Body of pancreas (tissue), 4 donors: ENCODE measurements around the gene TUNAR. TPM values are rescaled to one million over a fixed set of nuclear protein-coding genes. Genes with fewer than 3 reads are reported as not detected.

Experiments
- ATAC-seq: fragments of 150-250 bp; one replicate; pipeline ENCODE4 v1.9.1; 2016
- DNase-seq, 4 donors: peaks; one replicate each; pipeline ENCODE4 v3.0.0-alpha.2; 2019
- H3K27ac ChIP-seq, 4 donors: fragments of 200-600 bp; sonication (generic); 1 replicate in 3 of 4; 2 replicates in 1 of 4; pipeline versions ENCODE4 v1.5.1 to v1.6.1; 2016 to 2019; ENCODE audit warnings: mild to moderate bottlenecking in 1 of 4, mixed read lengths in 1 of 4, moderate library complexity in 1 of 4
- H3K27me3 ChIP-seq, 2 donors: fragments of 200-600 bp; sonication (generic); one replicate each; pipeline ENCODE4 v1.6.0; 2016; ENCODE audit warnings: mild to moderate bottlenecking in 1 of 2
- H3K36me3 ChIP-seq, 2 donors: fragments of 200-600 bp; sonication (generic); replicated peaks in 1 of 2; 2 replicates each; pipeline ENCODE4 v1.5.1; 2016; ENCODE audit warnings: low read depth in 2 of 2; ENCODE audit not compliant: insufficient read depth in 1 of 2
- H3K4me1 ChIP-seq: fragments of 200-600 bp; sonication (generic); one replicate; pipeline ENCODE4 v1.6.0; 2016
- H3K4me3 ChIP-seq, 2 donors: fragments of 200-600 bp; sonication (generic); 1 replicate in 1 of 2; 2 replicates in 1 of 2; pipeline ENCODE4 v1.5.1; 2016 to 2019
- H3K9me3 ChIP-seq, 3 donors: fragments of 200-600 bp; sonication (generic); 1 replicate in 2 of 3; 2 replicates in 1 of 3; pipeline ENCODE4 v1.5.1; 2016
- CTCF ChIP-seq, 7 experiments: fragments of 450-650 bp in 4 of 7; fragments of 200-600 bp in 3 of 7; sonication (generic) in 3 of 7; IDR thresholded peaks; one replicate each; pipeline ENCODE4 v1.5.1; 2016 to 2019; ENCODE audit warnings: antibody characterized with exemption in 7 of 7
- POLR2A ChIP-seq, 3 donors: fragments of 450-650 bp; IDR thresholded peaks; one replicate each; pipeline ENCODE4 v1.6.1; 2016; ENCODE audit warnings: antibody characterized with exemption in 3 of 3, mild to moderate bottlenecking in 2 of 3
- WGBS, 2 donors: methylation state at CpG; one replicate each; pipeline ENCODE4 v1.1.5; 2017; 5-methylcytosine and 5-hydroxymethylcytosine counted together
- intact Hi-C: fragments of 100-400 bp; cut with DNase I; formaldehyde crosslinking; loops from one replicate; pipeline ENCODE4 v1.15.1; 2023
- total RNA-seq, 2 donors: library from RNA; depleted of rRNA; stranded (reverse); fragments of >200 nt; gene quantifications; one replicate each; pipeline ENCODE4 v1.1.0, GENCODE V29; 2016

Gene TUNAR
- total RNA-seq, 2 donors from 2014 or later = 1.0 TPM; not detected in 1

DNA sequence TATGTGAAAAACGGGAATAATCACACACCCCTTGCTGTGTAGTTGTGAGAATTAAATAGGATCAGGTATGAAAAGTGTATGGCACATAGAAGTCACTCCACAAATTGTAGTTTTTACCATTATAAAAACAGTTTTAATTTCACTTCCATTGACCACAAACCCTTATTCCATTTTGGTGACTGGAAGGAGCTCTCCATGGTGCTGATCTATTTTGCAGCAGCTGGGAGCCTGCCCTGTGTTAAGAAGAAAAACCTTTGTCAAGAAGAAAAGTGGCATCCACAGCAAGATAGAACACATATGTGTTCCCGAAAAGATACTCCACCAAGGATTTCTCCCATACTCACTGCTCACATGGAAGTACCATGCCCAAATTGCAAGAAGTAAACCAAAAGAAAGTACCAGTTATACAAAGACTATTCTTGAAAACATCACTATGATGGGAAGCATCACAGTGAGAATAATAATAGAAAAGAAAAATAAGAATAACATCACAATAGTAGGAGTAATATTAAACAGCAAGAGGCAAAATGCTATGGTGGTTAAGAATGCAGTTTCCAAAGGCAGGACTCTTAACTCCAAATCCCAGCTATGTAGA is 58.7 kb downstream of the TUNAR start:
- Histone ChIP-seq H3K27ac (no peak overlapping the region), H3K36me3 (no peaks in the 10 kb centered on the region), H3K4me3 (no peak overlapping the region), H3K9me3 (no peaks in the 10 kb centered on the region), H3K27me3 (no peaks in the 10 kb centered on the region), H3K4me1 (no peaks in the 10 kb centered on the region)
- ATAC-seq (no peak), DNase-seq (peak in 3 of 4 donors; percentile 11 to 27 (median 15))
- WGBS, 2 donors = 5 to 8% methylated on average over 2 of the region's 2 CpGs
- TF ChIP-seq POLR2A (IDR thresholded peaks at IDR 0.05) (no peak), CTCF (IDR thresholded peaks at IDR 0.05) (no peak)
- intact Hi-C loops = no loop called here

GRCh38 chr14:95936041-95936440 is 59.4 kb downstream of the TUNAR start:
- ATAC-seq (no peak), DNase-seq (no peak)
- WGBS, 2 donors = 56 to 59% methylated on average over 2 of the region's 2 CpGs
- H3K4me3 ChIP-seq = no peak overlapping the region
- no peak for TF ChIP-seq CTCF (IDR thresholded peaks at IDR 0.05)
- TF ChIP-seq POLR2A (IDR thresholded peaks at IDR 0.05) = no peak
- H3K36me3 ChIP-seq = no peaks in the 10 kb centered on the region
- no peaks in the 10 kb centered on the region for H3K27me3 ChIP-seq
- H3K9me3 ChIP-seq = no peaks in the 10 kb centered on the region
- no peak overlapping the region for H3K27ac ChIP-seq
- intact Hi-C loops = no loop called here
- no peaks in the 10 kb centered on the region for H3K4me1 ChIP-seq

- 42 to 59% methylated on average over 4 of the region's 4 CpGs for WGBS, 2 donors
- TF ChIP-seq CTCF (IDR thresholded peaks at IDR 0.05) = no peak
- no peak for TF ChIP-seq POLR2A (IDR thresholded peaks at IDR 0.05)
- Histone ChIP-seq H3K4me3 (no peak overlapping the region), H3K36me3 (no peaks in the 10 kb centered on the region), H3K27me3 (no peaks in the 10 kb centered on the region), H3K4me1 (no peaks in the 10 kb centered on the region), H3K27ac (no peak overlapping the region), H3K9me3 (no peaks in the 10 kb centered on the region)
- ATAC-seq (no peak), DNase-seq (no peak)
- intact Hi-C loops = no loop called here
Measured at GRCh38 chr14:95939335-95939734, 62.7 kb downstream of the TUNAR start.

GRCh38 chr14:95941897-95942296 is 65.3 kb downstream of the TUNAR start:
- intact Hi-C loops = no loop called here
- WGBS, 2 donors = 15 to 21% methylated on average over 2 of the region's 2 CpGs
- ATAC-seq (no peak), DNase-seq (no peak)
- Histone ChIP-seq H3K36me3 (no peaks in the 10 kb centered on the region), H3K9me3 (no peaks in the 10 kb centered on the region), H3K27me3 (no peaks in the 10 kb centered on the region), H3K4me1 (no peaks in the 10 kb centered on the region), H3K4me3 (no peak overlapping the region), H3K27ac (no peak overlapping the region)
- TF ChIP-seq POLR2A (IDR thresholded peaks at IDR 0.05) (no peak), CTCF (IDR thresholded peaks at IDR 0.05) (no peak)

DNA sequence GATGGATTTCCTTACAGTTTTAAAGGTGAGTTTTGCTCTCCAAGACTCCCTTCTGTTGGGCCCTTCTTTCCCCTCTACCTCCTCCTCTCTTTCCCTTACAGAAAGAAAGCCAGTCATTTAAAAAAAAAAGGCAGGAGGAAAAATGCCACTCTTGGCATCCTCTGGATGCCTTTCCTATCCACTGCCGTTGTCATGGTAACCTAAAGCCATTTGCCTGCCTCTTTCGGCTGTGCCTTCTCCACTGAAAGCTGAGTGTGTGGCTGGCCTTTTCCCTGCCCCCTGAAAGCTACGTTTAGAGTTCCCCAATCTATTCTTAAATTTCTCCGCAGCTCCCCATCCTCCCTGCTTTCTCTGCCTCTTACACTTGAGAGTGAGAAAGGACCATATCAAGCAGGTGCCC is 67.1 kb downstream of the TUNAR start:
- no peak for DNase-seq
- intact Hi-C loops = no loop called here
- H3K9me3 ChIP-seq = no peaks in the 10 kb centered on the region
- no peak overlapping the region for H3K4me3 ChIP-seq
- no peak for ATAC-seq
- H3K36me3 ChIP-seq = no peaks in the 10 kb centered on the region
- no peak overlapping the region for H3K27ac ChIP-seq
- no peaks in the 10 kb centered on the region for H3K27me3 ChIP-seq
- TF ChIP-seq POLR2A (IDR thresholded peaks at IDR 0.05) = no peak
- no peak for TF ChIP-seq CTCF (IDR thresholded peaks at IDR 0.05)
- WGBS, 2 donors = 18 to 21% methylated on average over 4 of the region's 4 CpGs
- no peaks in the 10 kb centered on the region for H3K4me1 ChIP-seq
